GM12878 (cell line): Measurements from ENCODE around the gene LY6G5B. TPM values are rescaled to one million over a fixed set of nuclear protein-coding genes. Genes with fewer than 3 reads are reported as not detected.

Experiments
- ATAC-seq: fragments of 200-7000 bp; cut with Tn5 transposase; 3 replicates; pipeline ENCODE4 v1.9.1; 2020; ENCODE audit warnings: mild to moderate bottlenecking, moderate library complexity
- BruUV-seq: library from RNA; stranded (reverse); fragments of 400-500 nt; replicated peaks from 2 replicates; lab custom pipeline; 2021; lab: Mats Ljungman, UMichigan
- CTCF ChIA-PET: fragments of 300-600 bp; sonication (Branson Sonifier 250); formaldehyde crosslinking; extraction: SDS; loops from one replicate; lab custom pipeline; 2021; ENCODE audit warnings: inconsistent platforms; lab: Yijun Ruan, JAX
- POLR2A ChIA-PET: fragments of 350-600 bp; formaldehyde crosslinking; extraction: SDS; loops from one replicate; lab custom pipeline; 2021; ENCODE audit warnings: inconsistent platforms; lab: Charles Lee
- RAD21 ChIA-PET: fragments of 300-600 bp; sonication (Branson Sonifier 250); formaldehyde crosslinking; loops from one replicate; lab custom pipeline; 2023; ENCODE audit warnings: antibody characterized with exemption; ENCODE audit not compliant: unreplicated experiment; lab: Charles Lee
- SMC1A ChIA-PET: fragments of 300-600 bp; sonication (Branson Sonifier 250); formaldehyde crosslinking; loops from one replicate; lab custom pipeline; 2023; ENCODE audit not compliant: unreplicated experiment, uncharacterized antibody; lab: Charles Lee
- DNase-seq: peaks from one replicate; pipeline ENCODE4 v3.0.0-alpha.2; 2011; ENCODE audit warnings: low read depth, low spot score
- FAIRE-seq: peaks from 3 replicates; lab custom pipeline; 2011; peaks lifted over from hg19 to GRCh38; lab: Jason Lieb, UNC
- H2AFZ ChIP-seq: 2 replicates; pipeline ENCODE4 v1.6.0; 2011; ENCODE audit warnings: low read depth, low read length, control low read depth; ENCODE audit not compliant: control insufficient read depth
- H3K27ac ChIP-seq: 2 replicates; pipeline ENCODE4 v1.5.1; 2011; ENCODE audit warnings: control low read depth; ENCODE audit not compliant: control insufficient read depth, insufficient read depth
- H3K27me3 ChIP-seq, 2 experiments: replicated peaks in 1 of 2; 2 replicates each; pipeline versions ENCODE4 v1.6.0 to v1.6.1; 2011; ENCODE audit warnings: low read length in 1 of 2; ENCODE audit not compliant: control insufficient read depth in 2 of 2, insufficient read depth in 2 of 2
- H3K36me3 ChIP-seq, 2 experiments: 2 replicates each; pipeline ENCODE4 v1.5.1; 2011; ENCODE audit warnings: low read length in 1 of 2; ENCODE audit not compliant: control insufficient read depth in 2 of 2, insufficient read depth in 2 of 2
- H3K4me1 ChIP-seq: 2 replicates; pipeline ENCODE4 v1.6.1; 2011; ENCODE audit warnings: mild to moderate bottlenecking, low read length, moderate library complexity, mixed read lengths; ENCODE audit not compliant: control insufficient read depth, insufficient read depth
- H3K4me2 ChIP-seq: 2 replicates; pipeline ENCODE4 v1.6.0; 2011; ENCODE audit warnings: control low read depth; ENCODE audit not compliant: control insufficient read depth, insufficient read depth
- H3K4me3 ChIP-seq: fragments of 200-600 bp; sonication (generic); 2 replicates; pipeline ENCODE4 v1.5.1; 2016
- H3K79me2 ChIP-seq: 2 replicates; pipeline ENCODE4 v1.6.0; 2011; ENCODE audit warnings: low read length; ENCODE audit not compliant: control insufficient read depth, insufficient read depth
- H3K9ac ChIP-seq: 2 replicates; pipeline ENCODE4 v1.8.0; 2011; ENCODE audit warnings: low read length, control low read depth, mixed read lengths; ENCODE audit not compliant: control insufficient read depth, insufficient read depth
- H3K9me3 ChIP-seq: replicated peaks from 3 replicates; pipeline ENCODE4 v1.5.1; 2011; ENCODE audit warnings: mild to moderate bottlenecking, low read length; ENCODE audit not compliant: control insufficient read depth, insufficient read depth
- H4K20me1 ChIP-seq: 2 replicates; pipeline ENCODE4 v1.6.0; 2011; ENCODE audit not compliant: control insufficient read depth, insufficient read depth
- BCL3 ChIP-seq: IDR thresholded peaks from 2 replicates; pipeline ENCODE4 v1.6.1; 2011; ENCODE audit warnings: borderline replicate concordance, low read depth, mild to moderate bottlenecking, moderate library complexity, low read length; ENCODE audit not compliant: insufficient read depth, poor library complexity, severe bottlenecking
- BRCA1 ChIP-seq: IDR thresholded peaks from 2 replicates; pipeline ENCODE4 v1.6.1; 2011; ENCODE audit warnings: low read depth, low read length, improper control_type of control experiment
- CHD2 ChIP-seq: IDR thresholded peaks from 2 replicates; pipeline ENCODE4 v1.6.1; 2011; ENCODE audit warnings: low read depth, low read length, improper control_type of control experiment, borderline replicate concordance
- FOXK2 ChIP-seq: fragments of 450-650 bp; IDR thresholded peaks from 2 replicates; pipeline ENCODE4 v1.6.1; 2017; ENCODE audit warnings: mild to moderate bottlenecking, moderate library complexity
- HDGF ChIP-seq: fragments of 450-650 bp; IDR thresholded peaks from 2 replicates; pipeline ENCODE4 v1.6.1; 2016; ENCODE audit warnings: antibody characterized with exemption
- MTA2 ChIP-seq: fragments of 450-650 bp; IDR thresholded peaks from 2 replicates; pipeline ENCODE4 v1.6.1; 2016; ENCODE audit warnings: low read depth, mild to moderate bottlenecking, moderate library complexity
- PRDM15 ChIP-seq: fragments of 450-650 bp; formaldehyde crosslinking; IDR thresholded peaks from 2 replicates; pipeline ENCODE4 v1.4.0; 2020; ENCODE audit warnings: mild to moderate bottlenecking, moderate library complexity
- USF1 ChIP-seq: IDR thresholded peaks from 2 replicates; pipeline ENCODE4 v1.6.1; 2011; ENCODE audit warnings: borderline replicate concordance, low read depth, mild to moderate bottlenecking, moderate library complexity, mixed read lengths, low read length; ENCODE audit not compliant: insufficient read depth; ENCODE audit errors: extremely low read length
- ZBED1 ChIP-seq: IDR thresholded peaks from 2 replicates; pipeline ENCODE4 v1.6.1; 2016; ENCODE audit warnings: borderline replicate concordance
- ZNF24 ChIP-seq: fragments of 450-650 bp; IDR thresholded peaks from 2 replicates; pipeline ENCODE4 v1.6.1; 2017; ENCODE audit warnings: antibody characterized with exemption, mild to moderate bottlenecking
- WGBS: methylation state at CpG from one replicate; pipeline ENCODE4 v1.1.6; 2016; ENCODE audit warnings: low lambda C conversion rate; ENCODE audit not compliant: insufficient replicate concordance, insufficient coverage; ENCODE audit errors: missing lambda C conversion rate; 5-methylcytosine and 5-hydroxymethylcytosine counted together
- in situ Hi-C: fragments of 300-500 bp; cut with MboI; formaldehyde crosslinking; loops from 9 replicates; pipeline ENCODE4 v1.14.3; 2018; ENCODE audit warnings: mixed read lengths
- intact Hi-C: fragments of 100-400 bp; cut with micrococcal nuclease; formaldehyde crosslinking; loops from one replicate; pipeline ENCODE4 v1.14.2; 2022; ENCODE audit not compliant: unreplicated experiment
- polyA plus RNA-seq, 11 experiments: library from polyadenylated mRNA; depleted of rRNA in 4 of 11; unstranded in 6 of 11; stranded (reverse) in 5 of 11; fragments of >200 nt; fragmentation: Nextera tagmentation in 4 of 11; fragmentation: Illumina TruSeq in 1 of 11; extraction: Ambion mirVana in 4 of 11; extraction: Trizol in 1 of 11; gene quantifications; 1 replicate in 1 of 11; 2 replicates in 10 of 11; pipeline versions ENCODE4 v1.2.1 to v1.2.3, GENCODE V29; 2011 to 2016; ENCODE audit warnings: inconsistent platforms in 2 of 11, missing spikeins in 2 of 11, low read depth in 1 of 11
- total RNA-seq, 4 experiments: library from RNA; depleted of rRNA in 3 of 4; stranded (reverse); fragments of >200 nt in 3 of 4; fragmentation: Illumina TruSeq in 1 of 4; extraction: Trizol in 1 of 4; gene quantifications; 2 replicates each; pipeline versions ENCODE4 v1.2.1 to v1.2.3, GENCODE V29; 2013 to 2021
- TF ChIP-seq, protein P1 (sequence below): IDR thresholded peaks from 2 replicates; pipeline ENCODE4 v1.6.1; 2012; ENCODE audit warnings: low read depth, low read length, improper control_type of control experiment
- TF ChIP-seq, protein P2 (sequence below): fragments of 450-650 bp; IDR thresholded peaks from 2 replicates; pipeline ENCODE4 v1.6.1; 2017; ENCODE audit warnings: low read depth, mild to moderate bottlenecking, moderate library complexity
- TF ChIP-seq, protein P3 (sequence below): IDR thresholded peaks from 2 replicates; pipeline ENCODE4 v1.6.1; 2012; ENCODE audit warnings: low read depth, low read length, improper control_type of control experiment

The LY6G5B gene
- total and polyA plus RNA-seq, 10 of the 15 experiments (the other 5 are each of a cell fraction or from before 2014, with no cell fraction given) = 3.2 to 16.5 (median 7.5) TPM

DNA sequence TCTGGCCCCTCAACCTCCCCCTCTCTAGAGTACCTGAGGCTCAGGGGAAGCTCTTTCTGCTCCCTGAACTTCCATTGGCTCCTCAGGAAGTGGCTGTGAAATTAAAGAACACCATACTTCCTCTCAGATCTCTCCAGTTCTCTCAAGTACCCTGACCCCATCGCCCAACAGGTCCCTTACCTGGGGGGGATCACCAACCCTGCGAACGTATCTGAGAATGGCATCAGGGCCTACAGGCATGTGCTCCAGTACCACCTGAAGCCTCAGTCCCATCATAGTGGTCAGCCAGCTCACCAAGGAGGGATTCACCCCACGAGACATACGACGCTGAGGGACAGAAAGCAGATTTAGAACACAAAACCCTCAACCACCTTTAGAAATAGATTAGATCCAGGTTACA is 29.2 kb upstream of the LY6G5B start (continued):
- TF ChIP-seq MTA2 (no peak), BRCA1 (no peak), PRDM15 (CRISPR knock-in tag) (no peak), USF1 (no peak)

GRCh38 chr6:31641370-31641769 is 28.4 kb upstream of the LY6G5B start:
- RAD21 ChIA-PET = no interaction called here
- H3K4me3 ChIP-seq = no peak overlapping the region
- no peak overlapping the region for H3K27ac ChIP-seq
- no peaks in the 10 kb centered on the region for H3K27me3 ChIP-seq
- in situ Hi-C loops = no loop called here
- H3K79me2 ChIP-seq = no peaks in the 10 kb centered on the region
- no peak for ATAC-seq
- no peak overlapping the region for H3K9ac ChIP-seq
- DNase-seq = no peak
- CTCF ChIA-PET = no interaction called here
- no peaks in the 10 kb centered on the region for H3K4me1 ChIP-seq
- H3K36me3 ChIP-seq = peaks cover 38 to 53% of the 10 kb centered on the region in 2 experiments
- intact Hi-C loops = no loop called here
- H3K4me2 ChIP-seq = no peak overlapping the region
- 83% methylated on average over 4 of the region's 4 CpGs for WGBS
- no TSS peak for BruUV-seq
- no peaks in the 10 kb centered on the region for H3K9me3 ChIP-seq
- FAIRE-seq = no peak
- SMC1A ChIA-PET = interaction anchor here (1.0 kb wide), 1 partner anchor 93 kb away, joined by 4 read pairs; no protein-coding TSS in a partner anchor
- no peaks in the 10 kb centered on the region for H4K20me1 ChIP-seq
- H2AFZ ChIP-seq = no peak overlapping the region
- POLR2A ChIA-PET = no interaction called here
- TF ChIP-seq FOXK2 (no peak), ZBED1 (no peak), ZNF24 (no peak), CHD2 (no peak), BCL3 (no peak), HDGF (no peak)
- TF ChIP-seq, protein P1, sequence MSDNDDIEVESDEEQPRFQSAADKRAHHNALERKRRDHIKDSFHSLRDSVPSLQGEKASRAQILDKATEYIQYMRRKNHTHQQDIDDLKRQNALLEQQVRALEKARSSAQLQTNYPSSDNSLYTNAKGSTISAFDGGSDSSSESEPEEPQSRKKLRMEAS = no peak
- TF ChIP-seq, protein P2, sequence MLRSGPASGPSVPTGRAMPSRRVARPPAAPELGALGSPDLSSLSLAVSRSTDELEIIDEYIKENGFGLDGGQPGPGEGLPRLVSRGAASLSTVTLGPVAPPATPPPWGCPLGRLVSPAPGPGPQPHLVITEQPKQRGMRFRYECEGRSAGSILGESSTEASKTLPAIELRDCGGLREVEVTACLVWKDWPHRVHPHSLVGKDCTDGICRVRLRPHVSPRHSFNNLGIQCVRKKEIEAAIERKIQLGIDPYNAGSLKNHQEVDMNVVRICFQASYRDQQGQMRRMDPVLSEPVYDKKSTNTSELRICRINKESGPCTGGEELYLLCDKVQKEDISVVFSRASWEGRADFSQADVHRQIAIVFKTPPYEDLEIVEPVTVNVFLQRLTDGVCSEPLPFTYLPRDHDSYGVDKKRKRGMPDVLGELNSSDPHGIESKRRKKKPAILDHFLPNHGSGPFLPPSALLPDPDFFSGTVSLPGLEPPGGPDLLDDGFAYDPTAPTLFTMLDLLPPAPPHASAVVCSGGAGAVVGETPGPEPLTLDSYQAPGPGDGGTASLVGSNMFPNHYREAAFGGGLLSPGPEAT = no peak
- TF ChIP-seq, protein P3, sequence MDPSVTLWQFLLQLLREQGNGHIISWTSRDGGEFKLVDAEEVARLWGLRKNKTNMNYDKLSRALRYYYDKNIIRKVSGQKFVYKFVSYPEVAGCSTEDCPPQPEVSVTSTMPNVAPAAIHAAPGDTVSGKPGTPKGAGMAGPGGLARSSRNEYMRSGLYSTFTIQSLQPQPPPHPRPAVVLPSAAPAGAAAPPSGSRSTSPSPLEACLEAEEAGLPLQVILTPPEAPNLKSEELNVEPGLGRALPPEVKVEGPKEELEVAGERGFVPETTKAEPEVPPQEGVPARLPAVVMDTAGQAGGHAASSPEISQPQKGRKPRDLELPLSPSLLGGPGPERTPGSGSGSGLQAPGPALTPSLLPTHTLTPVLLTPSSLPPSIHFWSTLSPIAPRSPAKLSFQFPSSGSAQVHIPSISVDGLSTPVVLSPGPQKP = no peak
